Stimulated activated naive B cell treated with anti-CD40 and anti-IgM and Interleukin-4, amounts not matched to agents 10 μg/mL and 1 μg/mL and 100 μg/mL, for 72 hours (primary cell): ENCODE measurements around the gene CDC42EP4.
"Not testable (repeated sequence)": the region's sequence is repeated elsewhere in the genome, so short reads cannot be mapped to it uniquely, and the experiment has no call there.

Source experiments
- ATAC-seq, 2 donors: fragments of 150-1000 bp; cut with Tn5 transposase; replicated peaks; 2 replicates each; pipeline ENCODE4 v1.10.0; 2021; ENCODE audit warnings: moderate library complexity in 1 of 2
- DNase-seq: peaks from one replicate; pipeline ENCODE4 v3.0.0; 2021
- H3K27ac Mint-ChIP-seq: one replicate; pipeline ENCODE4 v1.8.0; 2022; ENCODE audit warnings: mild to moderate bottlenecking, mixed read lengths
- H3K27me3 Mint-ChIP-seq, 2 donors: one replicate each; pipeline ENCODE4 v1.8.0; 2022; ENCODE audit warnings: mixed read lengths in 2 of 2
- H3K36me3 Mint-ChIP-seq, 2 donors: one replicate each; pipeline ENCODE4 v1.8.0; 2022; ENCODE audit warnings: mixed read lengths in 2 of 2, mild to moderate bottlenecking in 1 of 2
- H3K4me1 Mint-ChIP-seq, 2 donors: one replicate each; pipeline ENCODE4 v1.8.0; 2022; ENCODE audit warnings: mixed read lengths in 2 of 2, mild to moderate bottlenecking in 1 of 2
- H3K4me3 Mint-ChIP-seq, 2 donors: one replicate each; pipeline ENCODE4 v1.8.0; 2022; ENCODE audit warnings: mild to moderate bottlenecking in 2 of 2, mixed read lengths in 2 of 2, moderate library complexity in 1 of 2
- H3K9me3 Mint-ChIP-seq, 2 donors: one replicate each; pipeline ENCODE4 v1.8.0; 2022; ENCODE audit warnings: mixed read lengths in 2 of 2, mild to moderate bottlenecking in 1 of 2

CDC42EP4 gene

DNA sequence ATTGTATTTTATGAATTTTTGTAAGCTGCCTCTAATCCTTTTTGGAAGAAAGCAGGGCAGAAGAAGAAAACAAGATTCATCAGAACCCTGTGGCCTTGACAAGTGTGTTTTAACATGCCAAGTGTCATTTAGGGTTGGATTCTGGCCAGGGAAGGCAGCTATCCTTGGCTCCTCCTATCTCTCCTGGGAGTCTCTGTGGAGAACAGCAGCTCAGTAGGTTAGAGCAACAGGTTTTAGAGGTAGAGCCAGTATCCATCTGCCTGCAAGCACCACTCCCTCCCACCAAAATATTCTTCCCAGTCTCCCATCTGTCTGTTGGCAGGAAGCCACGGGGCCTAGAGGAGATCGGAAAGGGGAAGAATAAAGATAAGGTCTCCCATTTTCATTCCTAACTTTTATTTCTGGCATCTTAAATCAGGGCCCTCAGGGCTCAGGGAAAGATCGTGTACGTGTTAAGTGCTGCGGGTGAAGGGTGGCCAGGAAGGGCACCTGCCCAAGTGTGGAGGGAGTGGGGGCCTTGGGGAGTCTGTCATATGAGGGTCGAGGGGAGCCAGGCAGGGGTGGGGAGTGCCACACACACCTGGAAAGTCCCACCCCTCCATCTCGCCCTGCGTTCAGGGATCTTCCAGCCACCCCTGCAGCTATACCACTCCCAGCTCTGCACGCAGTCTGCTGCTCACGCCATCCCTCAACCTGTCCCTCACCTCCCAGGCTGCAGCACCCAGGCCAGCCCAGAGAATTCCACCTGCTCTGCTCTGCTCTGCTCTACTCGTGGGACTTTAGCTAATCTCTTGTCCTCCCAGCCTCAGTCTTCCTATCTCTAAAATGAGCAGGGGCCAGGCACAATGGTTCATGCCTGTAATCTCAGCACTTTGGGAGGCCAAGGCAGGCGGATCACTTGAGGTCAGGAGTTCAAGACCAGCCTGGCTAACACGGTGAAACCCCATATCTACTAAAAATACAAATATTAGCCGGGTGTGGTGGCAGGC is 33.0 kb downstream of the CDC42EP4 start:
- Mint-ChIP-seq H3K27ac (no peak overlapping the region), H3K4me3 (no peak overlapping the region), H3K9me3 (no peaks in the 10 kb centered on the region), H3K4me1 (peaks cover 20% of the 10 kb centered on the region in 2 donors), H3K36me3 (no peaks in the 10 kb centered on the region), H3K27me3 (peaks cover 16 to 17% of the 10 kb centered on the region in 2 donors)
- ATAC-seq, result no peak
- DNase-seq, result no peak

- Mint-ChIP-seq H3K9me3 (no peaks in the 10 kb centered on the region), H3K27me3 (peaks cover 16 to 17% of the 10 kb centered on the region in 2 donors), H3K27ac (no peak overlapping the region), H3K4me1 (peaks cover 13 to 14% of the 10 kb centered on the region in 2 donors), H3K36me3 (no peaks in the 10 kb centered on the region), H3K4me3 (no peak overlapping the region)
- ATAC-seq, result no peak
- DNase-seq, result no peak
These were observed 33.7 kb downstream of the CDC42EP4 start for GRCh38 chr17:73278049-73278464.

DNA sequence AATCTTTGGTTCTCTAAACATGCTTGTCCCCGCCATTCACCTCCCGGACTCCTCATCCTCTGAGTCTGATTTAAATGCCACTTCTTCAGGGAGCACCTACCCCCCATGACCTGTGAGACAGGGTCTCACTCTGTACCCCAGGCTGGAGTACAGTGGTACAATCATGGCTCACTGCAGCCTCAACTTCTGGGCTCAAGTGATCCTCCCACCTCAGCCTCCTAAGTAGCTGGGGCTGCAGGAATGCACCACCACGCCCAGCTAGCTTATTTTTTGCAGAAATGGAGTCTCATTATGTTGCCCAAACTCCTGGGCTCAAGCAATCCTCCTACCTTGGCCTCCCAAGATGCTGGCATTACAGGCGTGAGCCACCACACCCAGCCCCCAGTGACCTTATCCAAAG is 37.3 kb downstream of the CDC42EP4 start:
- H3K27me3 Mint-ChIP-seq, result peaks cover 16 to 17% of the 10 kb centered on the region in 2 donors
- no peak overlapping the region for H3K4me3 Mint-ChIP-seq
- DNase-seq (no peak), ATAC-seq (no peak)
- H3K36me3 Mint-ChIP-seq, result no peaks in the 10 kb centered on the region
- H3K9me3 Mint-ChIP-seq, result no peaks in the 10 kb centered on the region
- no peak overlapping the region for H3K27ac Mint-ChIP-seq
- H3K4me1 Mint-ChIP-seq, result no peaks in the 10 kb centered on the region

GRCh38 chr17:73272906-73273218 is 38.9 kb downstream of the CDC42EP4 start:
- ATAC-seq (no peak), DNase-seq (no peak)
- no peaks in the 10 kb centered on the region for H3K36me3 Mint-ChIP-seq
- H3K4me1 Mint-ChIP-seq, result no peaks in the 10 kb centered on the region
- H3K27ac Mint-ChIP-seq, result no peak overlapping the region
- no peaks in the 10 kb centered on the region for H3K9me3 Mint-ChIP-seq
- no peak overlapping the region for H3K4me3 Mint-ChIP-seq
- H3K27me3 Mint-ChIP-seq, result peaks cover 6 to 7% of the 10 kb centered on the region in 2 donors

- H3K36me3 Mint-ChIP-seq, result no peaks in the 10 kb centered on the region
- peaks cover 6 to 7% of the 10 kb centered on the region in 2 donors for H3K27me3 Mint-ChIP-seq
- no peaks in the 10 kb centered on the region for H3K9me3 Mint-ChIP-seq
- H3K27ac Mint-ChIP-seq, result no peak overlapping the region
- ATAC-seq (peak; percentile 86 to 96), DNase-seq (peak; percentile 18)
- no peak overlapping the region for H3K4me3 Mint-ChIP-seq
- no peaks in the 10 kb centered on the region for H3K4me1 Mint-ChIP-seq
These were observed 40.7 kb downstream of the CDC42EP4 start for GRCh38 chr17:73271072-73271471.

DNA sequence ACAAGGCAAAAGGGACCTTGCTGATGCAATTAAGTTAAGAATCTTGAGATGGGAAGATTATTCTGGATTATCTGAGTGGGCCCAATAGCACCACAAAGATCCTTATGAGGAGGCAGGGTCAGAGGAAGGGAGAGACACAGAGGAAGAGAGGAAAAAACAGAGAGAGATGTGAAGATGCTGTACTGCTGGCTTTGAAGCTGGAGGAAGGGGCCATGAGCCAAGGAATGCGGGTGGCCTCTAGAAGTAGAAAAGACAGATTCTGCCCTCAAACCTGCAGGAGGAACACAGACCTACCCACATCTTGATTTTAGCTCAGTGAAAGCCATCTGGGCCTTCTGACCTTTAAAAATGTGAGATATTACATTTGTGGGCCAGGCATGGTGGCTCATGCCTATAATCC is 42.0 kb downstream of the CDC42EP4 start:
- Mint-ChIP-seq H3K27me3 (peaks cover 6 to 7% of the 10 kb centered on the region in 2 donors), H3K9me3 (no peaks in the 10 kb centered on the region), H3K4me1 (no peaks in the 10 kb centered on the region), H3K4me3 (no peak overlapping the region), H3K36me3 (no peaks in the 10 kb centered on the region), H3K27ac (no peak overlapping the region)
- DNase-seq (no peak), ATAC-seq (no peak)

- Mint-ChIP-seq H3K27me3 (peaks cover 4% of the 10 kb centered on the region in 2 donors), H3K4me3 (no peak overlapping the region), H3K4me1 (no peaks in the 10 kb centered on the region), H3K9me3 (no peaks in the 10 kb centered on the region), H3K27ac (no peak overlapping the region), H3K36me3 (no peaks in the 10 kb centered on the region)
- no peak for ATAC-seq
- DNase-seq, result no peak
These were observed 42.5 kb downstream of the CDC42EP4 start for GRCh38 chr17:73269329-73269615.

- DNase-seq, result no peak
- H3K9me3 Mint-ChIP-seq, result no peaks in the 10 kb centered on the region
- ATAC-seq, result peak in 1 of 2 donors; percentile 19
- H3K4me1 Mint-ChIP-seq, result no peaks in the 10 kb centered on the region
- no peaks in the 10 kb centered on the region for H3K36me3 Mint-ChIP-seq
- H3K27me3 Mint-ChIP-seq, result no peaks in the 10 kb centered on the region
- no peak overlapping the region for H3K4me3 Mint-ChIP-seq
- H3K27ac Mint-ChIP-seq, result no peak overlapping the region
These were observed 43.0 kb downstream of the CDC42EP4 start for GRCh38 chr17:73268582-73269328.

GRCh38 chr17:73267648-73268537 is 43.9 kb downstream of the CDC42EP4 start:
- no peak for DNase-seq
- Mint-ChIP-seq H3K4me3 (no peak overlapping the region), H3K27ac (no peak overlapping the region), H3K36me3 (no peaks in the 10 kb centered on the region), H3K9me3 (no peaks in the 10 kb centered on the region), H3K4me1 (no peaks in the 10 kb centered on the region), H3K27me3 (peaks cover 0 to 5% of the 10 kb centered on the region in 2 donors)
- ATAC-seq, result no peak

DNA sequence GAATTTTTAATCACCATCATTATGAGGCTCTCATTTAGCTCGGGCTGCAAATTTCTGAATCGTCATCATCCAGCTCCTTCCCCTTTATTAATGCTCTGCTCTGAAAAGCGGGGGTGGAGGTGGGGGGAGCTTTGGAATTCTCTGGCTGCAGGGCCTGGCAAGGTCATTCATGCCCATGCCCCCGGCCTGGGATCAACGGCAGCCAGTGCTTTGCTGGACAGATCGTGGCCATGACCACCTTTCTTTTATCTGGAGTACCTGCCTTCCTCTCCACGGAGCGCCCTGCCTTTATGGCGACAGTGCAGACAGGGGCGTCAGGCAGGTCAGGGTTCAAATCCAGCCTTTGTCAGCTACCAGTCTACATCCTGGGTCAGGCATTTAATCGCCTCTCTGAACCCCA is 45.0 kb downstream of the CDC42EP4 start:
- no peak for ATAC-seq
- H3K4me1 Mint-ChIP-seq, result no peaks in the 10 kb centered on the region
- no peak overlapping the region for H3K27ac Mint-ChIP-seq
- peaks cover 5% of the 10 kb centered on the region in 2 donors for H3K27me3 Mint-ChIP-seq
- H3K4me3 Mint-ChIP-seq, result no peak overlapping the region
- no peaks in the 10 kb centered on the region for H3K9me3 Mint-ChIP-seq
- no peaks in the 10 kb centered on the region for H3K36me3 Mint-ChIP-seq
- no peak for DNase-seq

DNA sequence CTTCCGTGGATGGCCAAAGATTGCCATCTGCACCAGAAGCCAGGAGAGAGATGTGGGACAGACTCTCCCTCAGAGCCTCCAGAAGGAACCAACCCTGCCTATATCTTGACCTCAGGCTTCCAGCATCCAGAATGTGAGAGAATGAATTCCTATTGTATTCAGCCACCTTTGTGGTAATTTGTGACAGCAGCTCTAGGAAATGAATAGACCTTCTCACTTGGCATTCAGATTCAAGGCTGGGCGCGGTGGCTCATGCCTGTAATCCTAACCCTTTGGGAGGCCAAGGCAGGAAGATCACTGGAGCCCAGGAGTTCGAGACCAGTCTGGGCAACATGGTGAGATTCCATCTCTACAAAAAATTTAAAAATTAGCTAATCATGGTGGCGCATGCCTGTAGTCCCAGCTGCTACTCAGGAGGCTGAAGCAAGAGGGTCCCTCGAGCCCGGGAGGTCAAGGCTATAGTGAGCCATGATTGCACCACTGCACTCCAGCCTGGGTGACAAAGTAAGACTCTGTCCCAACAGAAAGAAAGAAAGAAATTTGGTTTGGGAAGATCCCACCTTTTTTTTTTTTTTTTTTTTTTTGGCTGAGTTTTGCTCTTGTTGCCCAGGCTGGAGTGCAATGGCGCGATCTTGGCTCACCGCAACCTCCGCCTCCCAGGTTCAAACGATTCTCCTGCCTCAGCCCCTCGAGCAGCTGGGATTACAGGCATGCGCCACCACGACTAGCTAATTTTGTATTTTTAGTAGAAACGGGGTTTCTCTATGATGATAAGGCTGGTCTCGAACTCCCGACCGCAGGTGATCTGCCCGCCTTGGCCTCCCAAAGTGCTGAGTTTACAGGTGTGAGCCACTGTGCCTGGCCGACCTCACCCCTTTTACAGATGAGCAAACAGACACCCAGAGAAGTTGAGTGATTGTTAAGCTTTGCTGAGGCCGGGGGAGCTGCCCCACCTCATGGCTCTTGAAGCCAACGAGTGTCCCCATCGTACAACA is 45.9 kb downstream of the CDC42EP4 start:
- no peaks in the 10 kb centered on the region for H3K4me1 Mint-ChIP-seq
- no peak overlapping the region for H3K4me3 Mint-ChIP-seq
- DNase-seq, result no peak
- no peaks in the 10 kb centered on the region for H3K36me3 Mint-ChIP-seq
- no peak for ATAC-seq
- H3K27ac Mint-ChIP-seq, result no peak overlapping the region
- H3K9me3 Mint-ChIP-seq, result no peaks in the 10 kb centered on the region
- peaks cover 5% of the 10 kb centered on the region in 2 donors for H3K27me3 Mint-ChIP-seq

DNA sequence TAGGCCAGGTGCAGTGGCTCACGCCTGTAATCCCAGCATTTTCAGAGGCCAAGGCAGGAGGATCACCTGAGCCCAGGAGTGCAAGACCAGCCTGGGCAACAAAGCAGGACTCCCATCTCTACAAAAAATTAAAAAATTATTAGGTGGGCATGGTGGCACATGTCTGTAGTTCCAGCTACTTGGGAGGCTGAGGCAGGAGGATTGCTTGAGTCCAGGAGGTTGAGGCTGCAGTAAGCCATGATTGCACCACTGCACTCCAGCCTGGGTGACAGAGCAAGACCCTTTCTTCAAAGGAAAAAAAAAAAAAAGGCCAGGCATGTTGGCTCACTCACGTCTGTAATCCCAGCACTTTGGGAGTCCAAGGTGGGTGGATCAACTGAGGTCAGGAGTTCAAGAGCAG is 47.4 kb downstream of the CDC42EP4 start:
- not testable (repeated sequence) for H3K36me3 Mint-ChIP-seq, H3K4me1 Mint-ChIP-seq, H3K27ac Mint-ChIP-seq, H3K4me3 Mint-ChIP-seq, DNase-seq, ATAC-seq, H3K27me3 Mint-ChIP-seq, H3K9me3 Mint-ChIP-seq
